GM10847 (cell line): ENCODE measurements around the gene RPL39.

ENCODE experiments used
- POLR2A ChIP-seq: IDR thresholded peaks from 2 replicates; pipeline ENCODE4 v1.6.1; 2011; ENCODE audit not compliant: insufficient read length; ENCODE audit errors: extremely low read depth

Gene RPL39

GRCh38 chrX:119763181-119763580, 28.2 kb downstream of the RPL39 start:
- TF ChIP-seq POLR2A, result no peak

GRCh38 chrX:119762718-119763117, 28.7 kb downstream of the RPL39 start:
- no peak for TF ChIP-seq POLR2A

GRCh38 chrX:119760026-119760877, 31.2 kb downstream of the RPL39 start:
- TF ChIP-seq POLR2A, result no peak

- no peak for TF ChIP-seq POLR2A
Observed at GRCh38 chrX:119759248-119759766, 32.1 kb downstream of the RPL39 start.

GRCh38 chrX:119758731-119759247, 32.6 kb downstream of the RPL39 start:
- no peak for TF ChIP-seq POLR2A

DNA sequence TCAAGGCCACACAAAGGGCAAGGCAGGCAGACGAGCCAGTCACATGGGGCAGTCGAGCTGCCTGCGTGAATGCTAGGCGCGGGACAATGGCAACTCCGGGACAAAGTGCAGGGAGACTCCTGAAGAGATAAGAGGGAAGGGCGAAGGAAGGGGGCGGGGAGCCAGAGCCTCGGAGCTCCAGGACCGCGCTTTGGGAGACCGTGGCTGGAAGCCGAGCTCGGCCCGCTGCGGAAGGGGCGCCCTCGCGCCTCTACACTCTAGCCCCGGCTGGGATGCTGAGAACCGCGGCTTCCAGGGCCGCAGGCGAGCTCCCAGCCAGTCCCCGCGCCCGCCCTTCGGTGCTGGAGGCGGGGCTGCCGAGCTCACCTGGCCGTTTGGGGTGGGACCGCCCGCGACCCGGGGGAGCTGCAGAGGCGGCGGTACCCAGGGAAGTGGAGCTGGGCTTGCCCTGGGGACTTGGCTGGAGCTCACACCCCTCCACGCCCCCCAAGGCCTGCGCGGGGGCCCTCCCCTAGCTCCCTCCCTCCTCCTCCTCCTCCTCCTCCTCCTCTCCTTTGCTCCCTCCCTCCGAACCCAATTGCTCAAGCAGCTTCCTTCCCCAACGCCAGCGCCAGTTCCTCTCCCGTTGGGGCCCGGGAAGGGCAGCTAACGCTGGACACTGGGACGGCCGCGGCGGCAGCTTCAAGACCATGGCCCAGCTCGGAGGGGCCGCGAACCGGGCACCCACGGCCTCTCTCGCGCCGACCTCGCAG, 33.3 kb downstream of the RPL39 start, which contains the start of gene SOWAHD:
SOWAHD (plus strand) TSS at position 610 of the 752 bp plus-strand sequence; CDS start at position 690, 80 bp downstream.
- no peak for TF ChIP-seq POLR2A

DNA sequence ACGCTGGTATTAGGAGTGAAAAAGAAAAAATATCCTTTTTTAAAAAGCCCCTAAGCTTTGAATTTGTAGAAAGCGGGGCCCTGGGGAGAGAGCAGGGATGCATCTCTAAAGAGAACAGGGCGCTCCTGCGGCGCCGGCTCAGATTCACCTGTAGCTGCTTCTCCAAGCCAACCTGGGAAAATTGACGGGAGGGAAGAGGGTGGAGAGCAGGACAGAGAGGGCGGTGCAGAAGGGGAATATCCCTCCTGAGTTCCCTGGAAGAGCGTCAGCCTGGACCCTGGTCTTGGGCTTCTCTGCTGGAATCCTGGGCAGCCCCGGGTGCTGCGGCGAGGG, 33.8 kb downstream of the RPL39 start:
- no peak for TF ChIP-seq POLR2A

- no peak for TF ChIP-seq POLR2A
Observed at GRCh38 chrX:119756926-119757635, 34.3 kb downstream of the RPL39 start.

GRCh38 chrX:119755981-119756533, 35.4 kb downstream of the RPL39 start:
- TF ChIP-seq POLR2A, result no peak

GRCh38 chrX:119753639-119754257, 37.7 kb downstream of the RPL39 start:
- no peak for TF ChIP-seq POLR2A

- no peak for TF ChIP-seq POLR2A
Observed at GRCh38 chrX:119753001-119753400, 38.4 kb downstream of the RPL39 start.

GRCh38 chrX:119745283-119745848, 46.1 kb downstream of the RPL39 start:
- no peak for TF ChIP-seq POLR2A

GRCh38 chrX:119738742-119739141, 52.7 kb downstream of the RPL39 start:
- TF ChIP-seq POLR2A, result no peak
